ENCODE data around the gene NNMT. TPM values are rescaled to one million over a fixed set of nuclear protein-coding genes. Genes with fewer than 3 reads are reported as not detected.

Gene NNMT
- total and polyA plus RNA-seq, 2 experiments from 2014 or later: 150 to 385 TPM

DNA sequence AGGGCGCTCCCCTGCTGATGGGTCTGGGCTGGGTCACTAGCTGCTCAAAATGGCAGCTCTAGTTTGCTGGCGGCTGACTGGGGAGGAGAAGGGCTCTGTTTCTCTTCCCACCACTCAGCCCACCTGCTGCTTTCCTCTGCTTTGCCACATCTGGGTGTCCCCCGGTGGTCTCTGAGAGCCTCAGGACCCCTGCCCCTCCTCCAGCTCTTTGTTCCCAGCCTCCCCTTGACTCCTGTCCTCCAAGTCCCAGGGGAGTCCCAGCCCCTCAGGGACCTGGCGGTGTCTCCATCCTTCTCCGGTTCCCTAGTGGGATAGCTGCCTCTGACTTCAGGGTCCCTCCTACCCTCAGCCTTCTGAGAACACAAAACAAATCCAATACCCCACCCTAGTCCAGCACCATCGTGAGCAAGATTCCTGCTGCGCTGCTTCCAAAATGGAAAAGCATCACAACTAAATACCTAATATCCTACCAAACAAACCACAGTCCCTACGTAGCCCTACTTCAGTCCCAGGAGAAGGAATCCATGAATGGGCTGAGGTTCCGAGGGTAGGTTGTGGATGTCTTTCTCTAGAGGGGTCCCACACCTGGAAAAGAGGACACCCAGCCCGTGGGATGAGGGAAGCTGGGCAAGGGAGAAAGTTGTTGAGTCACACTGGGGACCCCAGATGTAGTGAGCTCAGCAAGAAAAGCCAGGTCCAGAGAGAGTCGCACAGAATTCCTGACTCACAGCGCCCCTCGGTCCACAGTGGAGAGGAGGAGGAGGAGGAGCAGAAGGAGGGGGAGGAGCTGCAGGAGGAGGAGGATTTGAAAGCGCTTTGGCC, 45.0 kb upstream of the NNMT start:
- WGBS (ENCODE audit: low lambda C conversion rate, missing lambda C conversion rate): 84% methylated on average over 14 of the region's 14 CpGs
- Histone ChIP-seq H3K27ac (no peak overlapping the region), H3K9me3 (ENCODE audit: low read depth) (no peaks in the 10 kb centered on the region)

GRCh38 chr11:114251815-114252337, 44.3 kb upstream of the NNMT start:
- Histone ChIP-seq H3K4me2 (no peak overlapping the region), H3K4me1 (ENCODE audit: insufficient read depth) (peaks cover 4% of the 10 kb centered on the region), H3K79me2 (no peaks in the 10 kb centered on the region), H3K9me3 (ENCODE audit: low read depth) (no peaks in the 10 kb centered on the region), H2AFZ (no peak overlapping the region), H3K9me2 (replicated peaks; ENCODE audit: insufficient read depth) (no peaks in the 10 kb centered on the region), H3K4me3 (no peak overlapping the region), H3K27ac (no peak overlapping the region), H3K27me3 (no peaks in the 10 kb centered on the region), H3K36me3 (replicated peaks; ENCODE audit: insufficient read depth, low read depth) (no peaks in the 10 kb centered on the region), H4K20me1 (ENCODE audit: insufficient read depth, poor library complexity, severe bottlenecking) (no peaks in the 10 kb centered on the region)
- DNase-seq (ENCODE audit: low spot score): no peak
- no peak for TF ChIP-seq EZH2phosphoT487 (IDR thresholded peaks at IDR 0.05; ENCODE audit: low read depth, severe bottlenecking, unreplicated experiment)
- no peak for TF ChIP-seq EZH2 (IDR thresholded peaks at IDR 0.05; ENCODE audit: borderline replicate concordance)
- no peak for TF ChIP-seq CTCF (IDR thresholded peaks at IDR 0.05; ENCODE audit: poor library complexity)
- WGBS (ENCODE audit: low lambda C conversion rate, missing lambda C conversion rate): 81% methylated on average over 8 of the region's 9 CpGs

More for the DNA sequence above, 45.0 kb upstream of the NNMT start:
- H3K4me3 ChIP-seq: no peak overlapping the region
- no peaks in the 10 kb centered on the region for H3K4me1 ChIP-seq (ENCODE audit: insufficient read depth)
- H3K4me2 ChIP-seq: no peak overlapping the region
- H3K9me2 ChIP-seq (replicated peaks; ENCODE audit: insufficient read depth): no peaks in the 10 kb centered on the region
- H3K27me3 ChIP-seq: no peaks in the 10 kb centered on the region
- no peak for DNase-seq (ENCODE audit: low spot score)
- no peaks in the 10 kb centered on the region for H4K20me1 ChIP-seq (ENCODE audit: insufficient read depth, poor library complexity, severe bottlenecking)
- TF ChIP-seq CTCF (IDR thresholded peaks at IDR 0.05; ENCODE audit: poor library complexity): no peak
- no peak for TF ChIP-seq EZH2 (IDR thresholded peaks at IDR 0.05; ENCODE audit: borderline replicate concordance)
- no peak for TF ChIP-seq EZH2phosphoT487 (IDR thresholded peaks at IDR 0.05; ENCODE audit: low read depth, severe bottlenecking, unreplicated experiment)
- H2AFZ ChIP-seq: no peak overlapping the region
- no peaks in the 10 kb centered on the region for H3K36me3 ChIP-seq (replicated peaks; ENCODE audit: insufficient read depth, low read depth)
- no peaks in the 10 kb centered on the region for H3K79me2 ChIP-seq

GRCh38 chr11:114252767-114253166, 43.4 kb upstream of the NNMT start:
- H2AFZ ChIP-seq: no peak overlapping the region
- no peaks in the 10 kb centered on the region for H3K9me2 ChIP-seq (replicated peaks; ENCODE audit: insufficient read depth)
- H3K27ac ChIP-seq: no peak overlapping the region
- 75% methylated on average over 9 of the region's 9 CpGs for WGBS (ENCODE audit: low lambda C conversion rate, missing lambda C conversion rate)
- no peaks in the 10 kb centered on the region for H3K36me3 ChIP-seq (replicated peaks; ENCODE audit: insufficient read depth, low read depth)
- no peak for TF ChIP-seq CTCF (IDR thresholded peaks at IDR 0.05; ENCODE audit: poor library complexity)
- TF ChIP-seq EZH2phosphoT487 (IDR thresholded peaks at IDR 0.05; ENCODE audit: low read depth, severe bottlenecking, unreplicated experiment): no peak
- no peak for TF ChIP-seq EZH2 (IDR thresholded peaks at IDR 0.05; ENCODE audit: borderline replicate concordance)
- no peak overlapping the region for H3K4me3 ChIP-seq
- no peaks in the 10 kb centered on the region for H4K20me1 ChIP-seq (ENCODE audit: insufficient read depth, poor library complexity, severe bottlenecking)
- H3K4me2 ChIP-seq: no peak overlapping the region
- DNase-seq (ENCODE audit: low spot score): no peak
- no peaks in the 10 kb centered on the region for H3K9me3 ChIP-seq (ENCODE audit: low read depth)
- H3K4me1 ChIP-seq (ENCODE audit: insufficient read depth): peaks cover 12% of the 10 kb centered on the region
- H3K79me2 ChIP-seq: no peaks in the 10 kb centered on the region
- H3K27me3 ChIP-seq: no peaks in the 10 kb centered on the region

Data from hepatocyte (in vitro differentiated cells).